Heart left ventricle (tissue), 16 donors: ENCODE measurements around the gene ZNF808. TPM values are rescaled to one million over a fixed set of nuclear protein-coding genes. Genes with fewer than 3 reads are reported as not detected.
"Not testable (repeated sequence)": the region's sequence is repeated elsewhere in the genome, so short reads cannot be mapped to it uniquely, and the experiment has no call there.

Source experiments
- ATAC-seq, 4 donors: fragments of 200-7000 bp; cut with Tn5 transposase; one replicate each; pipeline ENCODE4 v1.9.1; 2020 to 2022; ENCODE audit warnings: moderate library complexity in 4 of 4, mild to moderate bottlenecking in 3 of 4, moderate number of reproducible peaks in 1 of 4
- DNase-seq, 5 donors: peaks; one replicate each; pipeline ENCODE4 v3.0.0-alpha.2; 2020
- H3K27ac ChIP-seq, 12 donors: fragments of 200-600 bp; sonication (generic) in 4 of 12; one replicate each; pipeline versions ENCODE4 v1.5.0 to v1.8.0; 2016 to 2022; ENCODE audit warnings: mild to moderate bottlenecking in 2 of 12
- H3K27me3 ChIP-seq, 9 donors: fragments of 200-600 bp; sonication (generic) in 2 of 9; one replicate each; pipeline versions ENCODE4 v1.5.1 to v1.8.0; 2016 to 2022; ENCODE audit warnings: mild to moderate bottlenecking in 3 of 9
- H3K36me3 ChIP-seq, 9 donors: fragments of 200-600 bp; sonication (generic) in 2 of 9; one replicate each; pipeline versions ENCODE4 v1.5.0 to v1.8.0; 2018 to 2022; ENCODE audit warnings: mild to moderate bottlenecking in 2 of 9
- H3K4me1 ChIP-seq, 12 donors: fragments of 200-600 bp; sonication (generic) in 4 of 12; one replicate each; pipeline versions ENCODE4 v1.5.0 to v1.8.0; 2016 to 2022; ENCODE audit warnings: mild to moderate bottlenecking in 3 of 12
- H3K4me3 ChIP-seq, 12 donors: fragments of 200-600 bp; sonication (generic) in 4 of 12; one replicate each; pipeline versions ENCODE4 v1.5.0 to v1.8.0; 2017 to 2022; ENCODE audit warnings: mild to moderate bottlenecking in 9 of 12, moderate library complexity in 4 of 12
- H3K9me3 ChIP-seq, 12 donors: fragments of 200-600 bp; sonication (generic) in 4 of 12; one replicate each; pipeline versions ENCODE4 v1.5.0 to v1.8.0; 2016 to 2022; ENCODE audit warnings: mild to moderate bottlenecking in 1 of 12
- POLR2A ChIP-seq, 2 donors: fragments of 450-650 bp; IDR thresholded peaks; one replicate each; pipeline ENCODE4 v1.6.1; 2017; ENCODE audit warnings: antibody characterized with exemption in 2 of 2, mild to moderate bottlenecking in 2 of 2, moderate library complexity in 2 of 2
- WGBS, 4 donors: extraction: QIAGEN DNeasy Blood & Tissue Kit in 2 of 4; methylation state at CpG; one replicate each; pipeline versions ENCODE4 v1.1.5 to v1.1.7; 2013 to 2018; 5-methylcytosine and 5-hydroxymethylcytosine counted together
- intact Hi-C, 10 donors: fragments of 100-400 bp; cut with DNase I; formaldehyde crosslinking; loops; one replicate each; pipeline versions ENCODE4 v1.11.1 to v1.14.2; 2022
- polyA plus RNA-seq, 2 donors: library from polyadenylated mRNA; stranded (reverse); fragments of 200-250 nt; gene quantifications; one replicate each; pipeline ENCODE4 v1.2.3, GENCODE V29; 2013
- total RNA-seq, 9 donors: library from RNA; depleted of rRNA in 2 of 9; stranded (reverse); fragments of >200 nt in 2 of 9; fragmentation: NEBNext Ultra II Directional in 3 of 9; extraction: Animal tissue kit (Norgen Biotek cat#: 25700) in 3 of 9; gene quantifications; one replicate each; pipeline versions ENCODE4 v1.1.0 to v1.2.4, GENCODE V29; 2016 to 2023
- TF ChIP-seq, protein P1 (sequence below), 12 donors: fragments of 200-600 bp; sonication (generic) in 4 of 12; IDR thresholded peaks; one replicate each; pipeline versions ENCODE4 v1.5.0 to v1.8.0; 2018 to 2022; ENCODE audit warnings: antibody characterized with exemption in 12 of 12, mild to moderate bottlenecking in 5 of 12
- donor health status: ischemic (EF 13 %, LVEDD 7.1; RV severe dilation, severe dysfunction).
- donor health status: healthy with polysubstance abuse.
- donor health status: DM: no; HTN: yes; CAD: no.
- donor health status: DM: no; HTN: no; CAD: no.
- donor health status: ischemic (EF 25% LVEDD 6.9; RV normal size, moderate dysfunction).
- donor health status: ischemic (EF 25% LVEDD 5.7; RV mildly dilated, moderate dysfunction).
- donor health status: healthy.
- donor health status: DM: yes; HTN: yes; CAD: no.
- donor health status: ischemic (EF 35%, LVEDD 5.7; RV mildly dilated, moderate dysfunction).
- donor health status: nonischemic (EF 11% LVEDD 7.7; RV severe dilation, severe dysfunction).
- donor health status: DM: yes; HTN: yes; CAD: no.
- donor health status: PGD.
- donor health status: ischemic (EF 29% LVEDD 5.4; RV normal size, mild dysfunction).
- donor health status: nonischemic (EF 23%, LVEDD 6.1; RV moderate dilation, normal function).

ZNF808 gene
- total and polyA plus RNA-seq, 11 donors: 8.3 to 46.1 (median 25.3) TPM

GRCh38 chr19:52507266-52507665 is 20.2 kb upstream of the ZNF808 start:
- Histone ChIP-seq H3K27ac (no peak overlapping the region), H3K4me1 (no peaks in the 10 kb centered on the region), H3K4me3 (no peak overlapping the region), H3K27me3 (no peaks in the 10 kb centered on the region), H3K9me3 (peaks cover 0 to 100% (median 28%) of the 10 kb centered on the region in 12 donors), H3K36me3 (peaks cover 0 to 86% (median 36%) of the 10 kb centered on the region in 9 donors)
- ATAC-seq: no peak
- no peak for DNase-seq
- intact Hi-C loops: no loop called here
- TF ChIP-seq, protein P1, sequence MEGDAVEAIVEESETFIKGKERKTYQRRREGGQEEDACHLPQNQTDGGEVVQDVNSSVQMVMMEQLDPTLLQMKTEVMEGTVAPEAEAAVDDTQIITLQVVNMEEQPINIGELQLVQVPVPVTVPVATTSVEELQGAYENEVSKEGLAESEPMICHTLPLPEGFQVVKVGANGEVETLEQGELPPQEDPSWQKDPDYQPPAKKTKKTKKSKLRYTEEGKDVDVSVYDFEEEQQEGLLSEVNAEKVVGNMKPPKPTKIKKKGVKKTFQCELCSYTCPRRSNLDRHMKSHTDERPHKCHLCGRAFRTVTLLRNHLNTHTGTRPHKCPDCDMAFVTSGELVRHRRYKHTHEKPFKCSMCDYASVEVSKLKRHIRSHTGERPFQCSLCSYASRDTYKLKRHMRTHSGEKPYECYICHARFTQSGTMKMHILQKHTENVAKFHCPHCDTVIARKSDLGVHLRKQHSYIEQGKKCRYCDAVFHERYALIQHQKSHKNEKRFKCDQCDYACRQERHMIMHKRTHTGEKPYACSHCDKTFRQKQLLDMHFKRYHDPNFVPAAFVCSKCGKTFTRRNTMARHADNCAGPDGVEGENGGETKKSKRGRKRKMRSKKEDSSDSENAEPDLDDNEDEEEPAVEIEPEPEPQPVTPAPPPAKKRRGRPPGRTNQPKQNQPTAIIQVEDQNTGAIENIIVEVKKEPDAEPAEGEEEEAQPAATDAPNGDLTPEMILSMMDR (IDR thresholded peaks at IDR 0.05): no peak
- no peak for TF ChIP-seq POLR2A (IDR thresholded peaks at IDR 0.05)
- WGBS, 4 donors: 97 to 100% (median 98%) methylated on average over 5 of the region's 5 CpGs

- no peak for TF ChIP-seq POLR2A (IDR thresholded peaks at IDR 0.05)
- TF ChIP-seq, protein P1 (IDR thresholded peaks at IDR 0.05): no peak
- Histone ChIP-seq H3K36me3 (peaks cover 0 to 30% (median 9%) of the 10 kb centered on the region in 9 donors), H3K4me1 (no peaks in the 10 kb centered on the region), H3K9me3 (peaks cover 0 to 70% (median 15%) of the 10 kb centered on the region in 12 donors), H3K4me3 (no peak overlapping the region), H3K27me3 (no peaks in the 10 kb centered on the region), H3K27ac (no peak overlapping the region)
- DNase-seq: no peak
- no peak for ATAC-seq
- WGBS, 4 donors: 91 to 96% (median 93%) methylated on average over 5 of the region's 5 CpGs
- intact Hi-C loops: no loop called here
These were observed 11.3 kb upstream of the ZNF808 start for GRCh38 chr19:52516191-52516590.

- intact Hi-C loops: no loop called here
- no peaks in the 10 kb centered on the region for H3K27me3 ChIP-seq
These were observed 8.8 kb upstream of the ZNF808 start for GRCh38 chr19:52518646-52519045.

DNA sequence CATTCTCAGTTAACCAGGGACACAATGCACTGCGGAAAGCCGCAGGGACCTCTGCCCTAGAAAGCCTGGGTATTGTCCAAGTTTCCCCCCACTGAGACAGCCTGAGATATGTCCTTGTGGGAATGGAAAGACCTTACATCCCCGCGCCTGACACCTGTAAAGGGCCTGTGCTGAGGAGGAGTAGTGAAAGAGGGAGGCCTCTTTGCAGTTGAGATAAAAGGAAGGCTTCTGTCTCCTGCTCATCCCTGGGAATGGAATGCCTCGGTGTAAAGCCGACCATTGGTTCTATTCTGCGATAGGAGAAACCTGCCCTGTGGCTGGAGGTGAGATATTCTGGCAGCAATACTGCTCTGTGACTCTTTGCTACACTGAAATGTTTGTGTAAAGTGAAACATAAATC is 8.3 kb upstream of the ZNF808 start:
- ATAC-seq, H3K27me3 ChIP-seq, H3K27ac ChIP-seq, DNase-seq, intact Hi-C loops, H3K4me3 ChIP-seq, H3K4me1 ChIP-seq: not testable (repeated sequence)
- WGBS, 4 donors: 34 to 50% (median 39%) methylated on average over 5 to 7 of the region's 7 CpGs
- H3K9me3 ChIP-seq: peaks cover 0 to 55% (median 2%) of the 10 kb centered on the region in 12 donors
- peaks cover 0 to 11% (median 0%) of the 10 kb centered on the region in 9 donors for H3K36me3 ChIP-seq

More at GRCh38 chr19:52518646-52519045, 8.8 kb upstream of the ZNF808 start:
- no peak for TF ChIP-seq POLR2A (IDR thresholded peaks at IDR 0.05)
- TF ChIP-seq, protein P1 (IDR thresholded peaks at IDR 0.05): no peak
- H3K9me3 ChIP-seq: peaks cover 0 to 55% (median 4%) of the 10 kb centered on the region in 12 donors
- DNase-seq: no peak
- H3K36me3 ChIP-seq: peaks cover 0 to 14% (median 0%) of the 10 kb centered on the region in 9 donors
- WGBS, 4 donors: 32 to 56% (median 44%) methylated on average over 2 of the region's 2 CpGs
- no peak overlapping the region for H3K27ac ChIP-seq
- no peak overlapping the region for H3K4me3 ChIP-seq
- H3K4me1 ChIP-seq: no peaks in the 10 kb centered on the region
- no peak for ATAC-seq

GRCh38 chr19:52520013-52520412 is 7.5 kb upstream of the ZNF808 start:
- no peaks in the 10 kb centered on the region for H3K4me1 ChIP-seq
- no peaks in the 10 kb centered on the region for H3K27me3 ChIP-seq
- intact Hi-C loops: no loop called here
- no peak overlapping the region for H3K4me3 ChIP-seq
- ATAC-seq (no peak), DNase-seq (no peak)
- peaks cover 0 to 49% (median 2%) of the 10 kb centered on the region in 12 donors for H3K9me3 ChIP-seq
- H3K27ac ChIP-seq: no peak overlapping the region
- no peak for TF ChIP-seq POLR2A (IDR thresholded peaks at IDR 0.05)
- TF ChIP-seq, protein P1 (IDR thresholded peaks at IDR 0.05): no peak
- peaks cover 0 to 5% (median 0%) of the 10 kb centered on the region in 9 donors for H3K36me3 ChIP-seq
- 23 to 41% (median 29%) methylated on average over 4 of the region's 4 CpGs for WGBS, 4 donors
